AG04449 (cell line): ENCODE measurements around the gene PPP1R3D.
"Not testable (repeated sequence)": the region's sequence is repeated elsewhere in the genome, so short reads cannot be mapped to it uniquely, and the experiment has no call there.

Experiments used
- CTCF ChIA-PET: fragments of 350-600 bp; formaldehyde crosslinking; extraction: SDS; loops from one replicate; lab custom pipeline; 2021; ENCODE audit warnings: antibody characterized with exemption; lab: Yijun Ruan, JAX
- POLR2A ChIA-PET: fragments of 400-600, 350-600 bp; formaldehyde crosslinking; extraction: SDS; loops from one replicate; lab custom pipeline; 2020; ENCODE audit warnings: antibody characterized with exemption, inconsistent platforms; lab: Yijun Ruan, JAX
- DNase-seq: peaks from one replicate; pipeline ENCODE4 v3.0.0-alpha.2; 2010; ENCODE audit warnings: low read depth, low spot score
- H3K4me3 ChIP-seq: 2 replicates; pipeline ENCODE4 v1.5.1; 2011; ENCODE audit warnings: low read depth, mild to moderate bottlenecking, control low read depth, low read length
- CTCF ChIP-seq: IDR thresholded peaks from one replicate; pipeline ENCODE4 v1.5.1; 2011; ENCODE audit warnings: mild to moderate bottlenecking, moderate library complexity, low read length, control low read depth, inconsistent platforms; ENCODE audit not compliant: insufficient read depth; ENCODE audit errors: missing control alignments

Gene PPP1R3D

GRCh38 chr20:59962155-59962554 lies 22.1 kb upstream of the PPP1R3D start:
- CTCF ChIA-PET, result no interaction called here
- no peak overlapping the region for H3K4me3 ChIP-seq
- no peak for DNase-seq
- TF ChIP-seq CTCF, result no peak
- POLR2A ChIA-PET, result no interaction called here

DNA sequence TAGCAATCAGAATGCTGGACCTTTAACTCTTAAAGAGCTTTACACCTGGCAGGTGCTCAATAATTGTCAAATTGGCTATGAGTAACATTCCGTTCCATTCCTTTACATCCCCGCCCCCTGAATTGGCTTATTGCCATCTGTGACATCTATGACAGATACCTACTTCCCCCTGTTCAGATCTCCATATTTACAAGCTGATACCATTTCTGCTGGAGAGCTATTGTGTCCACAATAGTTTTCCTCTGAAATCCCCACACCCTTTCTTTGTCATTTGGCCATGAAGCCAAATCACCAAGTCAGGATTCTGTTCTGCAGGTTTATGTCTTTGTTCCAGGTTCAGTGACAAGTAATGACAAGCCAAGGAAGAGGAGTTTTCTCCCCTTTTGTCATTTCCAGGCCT lies 21.3 kb upstream of the PPP1R3D start:
- POLR2A ChIA-PET, result no interaction called here
- CTCF ChIA-PET, result interaction anchor here (1.0 to 2.2 kb wide), 2 partner anchors 27 to 30 kb away, joined by 3 to 7 read pairs; partner anchors contain the start of gene SYCP2
- H3K4me3 ChIP-seq, result no peak overlapping the region
- DNase-seq, result no peak
- no peak for TF ChIP-seq CTCF

DNA sequence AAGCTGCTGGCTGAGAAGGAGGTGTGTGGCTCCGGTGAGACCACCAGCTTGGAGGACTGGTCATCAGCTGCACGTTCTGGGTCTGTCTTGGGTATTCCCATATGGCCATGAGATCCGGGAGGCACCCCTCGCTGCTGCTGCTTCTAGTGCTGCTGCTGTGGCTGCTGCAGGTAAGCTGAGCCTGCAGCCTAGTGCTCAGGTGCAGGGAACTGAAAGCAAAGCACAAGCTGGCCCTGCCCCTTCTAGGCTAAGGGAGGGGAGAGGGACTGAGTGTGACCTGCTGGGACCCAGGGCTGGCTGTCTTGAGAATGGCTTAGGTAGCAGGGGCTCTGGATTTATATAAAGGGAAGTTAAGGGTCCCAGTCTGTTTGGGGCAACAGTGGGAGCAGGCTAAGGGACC lies 18.5 kb upstream of the PPP1R3D start:
- no peak overlapping the region for H3K4me3 ChIP-seq
- POLR2A ChIA-PET, result no interaction called here
- no peak for TF ChIP-seq CTCF
- no peak for DNase-seq
- CTCF ChIA-PET, result interaction anchor here (1.7 kb wide), 1 partner anchor 9 kb away, joined by 6 read pairs; no protein-coding TSS in a partner anchor

GRCh38 chr20:59958123-59958522 lies 18.0 kb upstream of the PPP1R3D start, which contains the start of gene CDH26:
CDH26 (plus strand) TSS chr20:59958423; CDS start chr20:59958727, 304 bp downstream.
- ChIA-PET CTCF (interaction anchor here (1.7 kb wide), 1 partner anchor 9 kb away, joined by 6 read pairs; no protein-coding TSS in a partner anchor), POLR2A (no interaction called here)
- TF ChIP-seq CTCF, result no peak
- no peak within 1 kb of the TSS for H3K4me3 ChIP-seq
- DNase-seq, result no peak

DNA sequence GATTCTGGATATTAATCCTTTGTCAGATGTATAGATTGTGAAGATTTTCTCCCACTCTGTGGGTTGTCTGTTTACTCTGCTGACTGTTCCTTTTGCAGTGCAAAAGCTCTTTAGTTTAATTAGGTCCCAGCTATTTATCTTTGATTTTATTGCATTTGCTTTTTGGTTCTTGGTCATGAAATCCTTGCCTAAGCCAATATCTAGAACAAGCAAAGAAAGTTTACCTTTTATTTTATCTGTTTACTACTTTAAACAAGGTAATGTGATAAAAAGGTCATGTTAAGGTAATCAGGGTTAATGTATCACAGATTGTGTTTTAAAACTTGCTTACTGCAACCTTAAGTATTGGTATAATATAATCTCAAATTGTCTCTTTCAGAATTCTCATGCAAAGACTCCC lies 17.5 kb upstream of the PPP1R3D start:
- POLR2A ChIA-PET, DNase-seq: not testable (repeated sequence)
- CTCF ChIA-PET, result interaction anchor here (1.7 kb wide), 1 partner anchor 8 kb away, joined by 6 read pairs; no protein-coding TSS in a partner anchor

DNA sequence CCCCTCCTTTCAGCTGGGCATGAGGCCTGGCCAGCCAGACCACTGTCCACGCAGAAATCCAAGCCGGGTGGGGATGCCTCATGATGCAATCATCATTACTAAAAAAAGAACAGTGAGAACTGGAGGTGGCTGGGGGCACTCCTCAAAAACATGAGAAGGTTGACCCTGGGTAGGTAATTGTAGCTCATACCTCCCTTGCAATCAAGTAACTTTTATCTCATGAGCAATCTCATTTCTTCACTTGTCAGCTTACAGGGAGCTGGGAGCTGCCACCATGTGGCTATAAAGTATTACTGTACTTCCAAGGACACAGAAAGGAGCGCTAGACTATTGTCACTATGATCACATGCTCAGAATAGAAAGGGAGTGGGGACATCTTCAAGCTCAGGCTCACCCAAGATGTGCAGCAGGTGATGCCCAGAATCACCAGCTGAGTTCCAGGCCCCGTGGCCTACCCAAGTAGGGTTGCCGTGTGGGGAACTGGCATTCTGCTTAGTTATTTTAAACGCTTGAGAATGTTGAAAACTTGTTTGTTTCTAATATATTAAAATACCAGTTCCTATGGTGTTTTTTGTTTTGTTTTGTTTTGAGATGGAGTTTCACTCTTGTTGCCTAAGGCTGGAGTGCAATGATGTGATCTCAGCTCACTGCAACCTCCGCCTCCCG lies 15.2 kb upstream of the PPP1R3D start:
- ChIA-PET POLR2A (no interaction called here), CTCF (interaction anchor here (0.8 to 4.9 kb wide), 8 partner anchors 8 to 1298 kb away, joined by 3 to 30 read pairs (median 4); partner anchors contain the start of genes FAM217B, PPP1R3D and SYCP2)
- no peak for DNase-seq
- no peak overlapping the region for H3K4me3 ChIP-seq
- TF ChIP-seq CTCF, result peak; percentile 16

More for the DNA sequence above, 17.5 kb upstream of the PPP1R3D start:
- H3K4me3 ChIP-seq, result not testable (repeated sequence)
